HUES48 (cell line): ENCODE results near the gene DLL4.

Source experiments
- H3K27ac ChIP-seq: one replicate; pipeline ENCODE4 v1.7.0; 2013; ENCODE audit warnings: low read depth, low read length, inconsistent platforms
- H3K27me3 ChIP-seq: 2 replicates; pipeline ENCODE4 v1.6.1; 2013; ENCODE audit warnings: mild to moderate bottlenecking, low read length; ENCODE audit not compliant: control insufficient read depth, insufficient read depth
- H3K36me3 ChIP-seq: 2 replicates; pipeline ENCODE4 v1.6.1; 2013; ENCODE audit warnings: low read length; ENCODE audit not compliant: control insufficient read depth, insufficient read depth
- H3K4me1 ChIP-seq: 2 replicates; pipeline ENCODE4 v1.6.1; 2013; ENCODE audit warnings: mild to moderate bottlenecking, low read length; ENCODE audit not compliant: control insufficient read depth, insufficient read depth
- H3K4me3 ChIP-seq: 2 replicates; pipeline ENCODE4 v1.5.1; 2013; ENCODE audit warnings: mild to moderate bottlenecking, low read depth, low read length
- H3K9ac ChIP-seq: 2 replicates; pipeline ENCODE4 v1.6.1; 2013; ENCODE audit warnings: mild to moderate bottlenecking, low read depth, low read length, moderate library complexity
- H3K9me3 ChIP-seq: 2 replicates; pipeline ENCODE4 v1.6.1; 2013; ENCODE audit warnings: low read length; ENCODE audit not compliant: control insufficient read depth, insufficient read depth

Gene DLL4

DNA sequence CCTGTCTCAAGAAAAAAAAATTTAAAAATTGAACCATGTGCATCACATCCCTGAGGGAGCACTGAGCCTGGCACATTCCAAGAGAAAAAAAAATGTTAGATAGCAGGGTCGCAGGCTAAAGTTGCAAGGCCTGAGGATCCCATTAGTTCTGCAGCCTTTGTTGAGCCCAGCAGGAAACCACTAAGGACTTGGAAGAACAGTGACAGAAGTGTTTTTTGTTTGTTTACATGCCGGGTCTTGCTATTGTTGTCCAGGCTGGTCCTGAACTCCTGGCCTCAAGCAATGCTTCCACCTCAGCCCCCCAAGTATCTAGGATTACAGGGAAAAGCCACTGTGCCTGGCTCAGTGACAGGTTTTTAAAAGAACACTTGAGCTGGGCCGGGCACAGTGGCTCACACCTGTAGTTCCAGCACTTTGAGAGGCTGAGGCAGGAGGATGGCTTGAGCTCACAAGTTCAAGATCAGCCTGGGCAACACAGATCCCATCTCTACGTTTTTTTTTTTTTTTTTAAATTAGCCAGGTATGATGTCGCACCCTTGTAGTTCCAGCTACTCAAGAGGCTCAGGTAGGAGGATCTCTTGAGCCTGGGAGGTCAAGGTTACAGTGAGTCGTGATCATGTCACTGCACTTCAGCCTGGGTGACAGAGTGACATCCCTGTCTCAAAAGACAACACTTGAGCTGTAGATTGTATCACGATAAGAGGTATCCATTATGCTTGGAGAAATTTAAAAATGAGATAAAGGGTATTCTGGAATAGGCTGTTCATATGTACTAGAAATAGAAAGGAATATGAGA is 39.3 kb downstream of the DLL4 start:
- Histone ChIP-seq H3K9me3 (no peaks in the 10 kb centered on the region), H3K27ac (no peak overlapping the region), H3K36me3 (no peaks in the 10 kb centered on the region), H3K4me1 (peaks cover 25% of the 10 kb centered on the region), H3K4me3 (no peak overlapping the region), H3K27me3 (no peaks in the 10 kb centered on the region), H3K9ac (no peak overlapping the region)

DNA sequence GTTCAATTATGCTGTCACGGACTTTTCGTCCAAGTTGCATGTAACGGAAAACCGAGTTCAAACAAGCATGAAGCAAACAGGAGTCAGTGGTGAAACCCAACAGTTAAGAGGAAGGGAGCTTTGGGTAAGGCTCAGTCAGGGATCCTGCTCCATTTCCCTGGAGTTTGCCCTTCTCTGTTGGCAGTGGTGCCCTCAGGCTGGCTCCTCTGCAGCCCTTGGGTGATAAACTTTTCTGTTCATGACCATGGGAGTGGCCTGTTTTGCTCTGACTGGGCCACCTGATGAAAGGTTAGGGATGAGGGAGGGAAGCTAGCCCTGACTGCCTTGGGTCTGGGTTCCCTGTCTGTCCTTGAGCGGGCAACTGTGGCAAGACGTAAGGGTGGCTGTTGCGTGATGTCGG is 40.2 kb downstream of the DLL4 start:
- no peaks in the 10 kb centered on the region for H3K36me3 ChIP-seq
- H3K27me3 ChIP-seq: no peaks in the 10 kb centered on the region
- peaks cover 25% of the 10 kb centered on the region for H3K4me1 ChIP-seq
- no peak overlapping the region for H3K9ac ChIP-seq
- H3K4me3 ChIP-seq: no peak overlapping the region
- H3K27ac ChIP-seq: no peak overlapping the region
- no peaks in the 10 kb centered on the region for H3K9me3 ChIP-seq

GRCh38 chr15:40974879-40975278 is 45.7 kb downstream of the DLL4 start:
- Histone ChIP-seq H3K9ac (no peak overlapping the region), H3K27ac (no peak overlapping the region), H3K27me3 (no peaks in the 10 kb centered on the region), H3K9me3 (no peaks in the 10 kb centered on the region), H3K36me3 (peaks cover 42% of the 10 kb centered on the region), H3K4me3 (no peak overlapping the region), H3K4me1 (no peaks in the 10 kb centered on the region)

DNA sequence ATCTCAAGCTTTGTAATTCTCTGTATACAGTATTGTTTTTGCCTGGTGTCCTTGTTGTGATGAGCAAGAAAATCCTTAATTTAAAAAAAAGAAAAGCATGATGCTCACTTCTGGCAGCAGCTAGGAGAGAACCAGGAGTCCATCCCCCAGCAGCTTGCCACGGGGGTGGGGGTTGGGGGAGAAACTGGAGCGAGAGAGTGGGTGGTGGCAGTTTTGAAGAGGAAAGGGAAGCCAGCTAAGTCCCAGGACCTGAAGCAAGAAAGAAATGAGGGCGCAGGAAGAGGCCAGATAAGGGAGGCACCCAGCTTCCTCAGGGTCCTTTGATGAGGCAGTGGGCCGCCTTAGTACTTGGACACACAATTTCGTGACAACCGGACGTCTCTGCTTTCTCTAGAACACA is 47.7 kb downstream of the DLL4 start:
- H3K4me1 ChIP-seq: no peaks in the 10 kb centered on the region
- peaks cover 61% of the 10 kb centered on the region for H3K36me3 ChIP-seq
- H3K27me3 ChIP-seq: no peaks in the 10 kb centered on the region
- H3K9me3 ChIP-seq: no peaks in the 10 kb centered on the region
- no peak overlapping the region for H3K4me3 ChIP-seq
- H3K9ac ChIP-seq: no peak overlapping the region
- no peak overlapping the region for H3K27ac ChIP-seq

DNA sequence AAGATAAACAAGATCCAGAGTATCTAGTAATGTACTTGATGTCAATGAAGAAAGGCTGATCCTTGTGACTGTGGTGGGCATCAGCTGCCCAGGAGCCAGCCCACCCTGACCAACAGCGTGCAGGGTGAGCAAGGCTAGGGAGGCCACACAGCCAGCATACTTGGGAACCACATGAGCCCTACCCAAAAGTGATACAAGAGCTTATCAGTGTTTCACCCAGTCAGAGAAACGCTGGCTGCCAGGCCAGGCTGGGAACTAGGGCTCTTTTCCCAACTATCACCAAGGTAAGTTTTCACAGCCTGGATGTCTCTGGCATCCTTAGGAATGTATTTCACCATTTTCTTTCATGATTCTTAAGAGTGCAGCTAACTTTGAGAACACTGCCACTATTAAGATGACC is 49.0 kb downstream of the DLL4 start:
- H3K4me1 ChIP-seq: no peaks in the 10 kb centered on the region
- H3K9me3 ChIP-seq: no peaks in the 10 kb centered on the region
- H3K36me3 ChIP-seq: peaks cover 74% of the 10 kb centered on the region
- H3K27me3 ChIP-seq: no peaks in the 10 kb centered on the region
- no peak overlapping the region for H3K9ac ChIP-seq
- H3K27ac ChIP-seq: no peak overlapping the region
- no peak overlapping the region for H3K4me3 ChIP-seq

DNA sequence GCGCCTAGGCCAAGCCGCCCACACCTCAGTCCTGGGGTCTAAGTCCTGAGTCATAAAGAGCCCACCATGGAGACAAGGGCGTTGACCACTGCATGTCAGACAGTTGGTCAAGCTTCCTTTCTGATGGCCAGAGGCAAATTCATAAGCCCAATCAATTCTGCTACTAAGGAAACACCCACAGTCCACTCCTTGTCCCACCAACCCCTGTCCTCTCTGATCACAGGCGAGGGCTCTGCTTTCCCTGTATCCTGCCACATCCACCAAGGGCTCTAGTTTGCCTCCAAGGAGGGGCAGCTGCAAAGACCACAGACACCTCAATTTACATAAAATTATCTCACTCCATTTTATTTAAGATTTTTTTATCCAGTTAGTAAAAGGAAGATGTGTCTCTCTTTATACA is 49.4 kb downstream of the DLL4 start:
- H3K9ac ChIP-seq: no peak overlapping the region
- peaks cover 78% of the 10 kb centered on the region for H3K36me3 ChIP-seq
- no peaks in the 10 kb centered on the region for H3K9me3 ChIP-seq
- no peak overlapping the region for H3K27ac ChIP-seq
- no peaks in the 10 kb centered on the region for H3K4me1 ChIP-seq
- H3K27me3 ChIP-seq: no peaks in the 10 kb centered on the region
- no peak overlapping the region for H3K4me3 ChIP-seq

DNA sequence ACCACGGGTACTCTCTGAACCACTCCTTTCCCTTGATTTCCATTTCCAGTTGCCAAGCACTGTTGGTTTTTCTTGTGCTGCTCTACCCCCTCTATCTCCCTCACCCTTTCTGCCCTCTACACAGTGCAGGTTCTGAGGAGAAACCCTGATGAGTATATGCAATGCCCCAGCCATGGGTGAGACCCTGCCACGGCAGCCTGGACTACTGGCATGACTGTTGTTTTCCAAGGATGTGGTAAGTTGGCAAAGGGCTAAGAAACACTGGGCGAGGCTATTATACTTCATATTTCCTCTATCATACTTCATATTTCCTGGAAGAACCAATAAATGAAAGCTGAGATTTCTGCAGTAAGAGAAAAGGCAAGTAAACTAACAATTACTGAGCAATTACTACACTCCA is 52.0 kb downstream of the DLL4 start:
- no peaks in the 10 kb centered on the region for H3K4me1 ChIP-seq
- no peak overlapping the region for H3K27ac ChIP-seq
- H3K9me3 ChIP-seq: no peaks in the 10 kb centered on the region
- no peak overlapping the region for H3K9ac ChIP-seq
- no peak overlapping the region for H3K4me3 ChIP-seq
- H3K36me3 ChIP-seq: peaks cover 99% of the 10 kb centered on the region
- H3K27me3 ChIP-seq: no peaks in the 10 kb centered on the region

GRCh38 chr15:40982855-40983254 is 53.7 kb downstream of the DLL4 start:
- no peak overlapping the region for H3K9ac ChIP-seq
- no peaks in the 10 kb centered on the region for H3K4me1 ChIP-seq
- peaks cover 97% of the 10 kb centered on the region for H3K36me3 ChIP-seq
- no peaks in the 10 kb centered on the region for H3K9me3 ChIP-seq
- no peak overlapping the region for H3K4me3 ChIP-seq
- H3K27me3 ChIP-seq: no peaks in the 10 kb centered on the region
- no peak overlapping the region for H3K27ac ChIP-seq

DNA sequence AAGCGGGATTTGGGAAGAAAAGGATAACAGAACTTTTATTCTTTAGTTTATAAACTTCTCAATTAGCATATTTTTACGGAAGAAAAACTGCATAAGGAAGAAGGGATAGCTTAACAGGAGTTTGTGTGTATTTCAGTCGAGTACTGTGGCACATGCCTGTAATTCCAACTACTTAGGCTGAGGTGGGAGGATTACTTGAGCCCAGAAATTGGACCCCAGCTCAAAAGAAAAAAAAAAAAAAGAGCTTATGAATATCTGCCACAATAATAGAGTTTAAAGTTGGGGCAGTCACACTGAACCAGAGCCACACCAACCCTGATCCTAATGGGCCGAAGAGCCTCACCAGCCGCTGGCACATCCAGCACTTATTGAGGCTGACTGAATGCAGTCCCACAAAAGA is 55.3 kb downstream of the DLL4 start:
- no peaks in the 10 kb centered on the region for H3K4me1 ChIP-seq

GRCh38 chr15:40984964-40985363 is 55.8 kb downstream of the DLL4 start:
- no peaks in the 10 kb centered on the region for H3K4me1 ChIP-seq
- H3K9me3 ChIP-seq: no peaks in the 10 kb centered on the region
- H3K27ac ChIP-seq: no peak overlapping the region
- no peak overlapping the region for H3K4me3 ChIP-seq
- peaks cover 85% of the 10 kb centered on the region for H3K36me3 ChIP-seq
- H3K27me3 ChIP-seq: no peaks in the 10 kb centered on the region
- H3K9ac ChIP-seq: no peak overlapping the region

More for the DNA sequence above, 55.3 kb downstream of the DLL4 start:
- H3K27me3 ChIP-seq: no peaks in the 10 kb centered on the region
- H3K36me3 ChIP-seq: peaks cover 91% of the 10 kb centered on the region
- no peak overlapping the region for H3K4me3 ChIP-seq
- H3K9ac ChIP-seq: no peak overlapping the region
- H3K9me3 ChIP-seq: no peaks in the 10 kb centered on the region
- H3K27ac ChIP-seq: no peak overlapping the region

DNA sequence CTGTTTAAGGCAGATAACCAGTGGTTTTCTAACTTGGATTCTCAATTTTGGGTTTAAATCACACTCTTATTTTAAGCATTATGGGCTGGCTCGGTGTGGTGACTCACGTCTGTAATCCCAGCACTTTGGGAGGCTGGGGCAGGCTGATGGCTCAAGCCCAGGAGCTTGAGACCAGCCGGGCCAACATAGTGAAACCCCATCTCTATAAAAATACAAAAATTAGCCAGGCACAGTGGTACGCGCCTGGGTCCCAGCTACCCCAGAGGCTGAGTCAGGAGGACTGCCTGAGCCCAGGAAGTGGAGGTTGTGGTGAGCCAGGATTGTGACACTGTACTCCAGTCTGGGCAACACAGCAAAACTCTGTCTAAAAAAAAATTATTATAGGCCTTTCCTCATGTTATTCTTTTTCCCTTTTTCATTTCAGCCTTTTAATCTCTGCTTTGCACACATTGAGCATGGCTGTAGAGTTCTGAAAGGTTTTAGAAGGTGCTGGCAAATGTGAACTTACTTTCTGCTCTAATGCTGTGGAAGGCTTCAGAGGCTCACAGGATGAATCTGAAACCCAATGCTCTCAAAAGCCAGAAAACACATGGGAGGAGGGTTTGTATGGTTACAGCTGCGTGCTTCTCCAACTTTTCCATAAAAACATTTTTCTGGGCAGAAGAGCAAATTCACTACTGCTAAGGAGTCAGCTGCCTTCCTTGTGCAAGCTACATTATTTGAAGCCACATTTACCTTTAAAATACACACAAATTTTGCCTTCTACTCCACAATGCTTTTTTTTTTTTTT is 56.6 kb downstream of the DLL4 start:
- no peak overlapping the region for H3K27ac ChIP-seq
- H3K27me3 ChIP-seq: no peaks in the 10 kb centered on the region
- peaks cover 82% of the 10 kb centered on the region for H3K36me3 ChIP-seq
- H3K4me1 ChIP-seq: no peaks in the 10 kb centered on the region
- no peaks in the 10 kb centered on the region for H3K9me3 ChIP-seq
- H3K4me3 ChIP-seq: no peak overlapping the region
- H3K9ac ChIP-seq: no peak overlapping the region
